Sigmoid colon (tissue), 7 donors: Measurements from ENCODE around the gene TCF25. TPM values are rescaled to one million over a fixed set of nuclear protein-coding genes. Genes with fewer than 3 reads are reported as not detected.

ENCODE experiments used
- DNase-seq: peaks from one replicate; pipeline ENCODE4 v3.0.0-alpha.2; 2019
- H3K27ac ChIP-seq, 4 donors: fragments of 200-600 bp; sonication (generic); one replicate each; pipeline ENCODE4 v1.5.1; 2016 to 2019; ENCODE audit warnings: mild to moderate bottlenecking in 1 of 4
- H3K27me3 ChIP-seq, 3 donors: fragments of 200-600 bp; sonication (generic); one replicate each; pipeline ENCODE4 v1.5.1; 2019; ENCODE audit warnings: mild to moderate bottlenecking in 1 of 3
- H3K36me3 ChIP-seq, 4 donors: fragments of 200-600 bp; sonication (generic); one replicate each; pipeline ENCODE4 v1.5.1; 2016 to 2019
- H3K4me1 ChIP-seq, 4 donors: fragments of 200-600 bp; sonication (generic); one replicate each; pipeline ENCODE4 v1.5.1; 2017 to 2019
- H3K4me3 ChIP-seq, 4 donors: fragments of 200-600 bp; sonication (generic); one replicate each; pipeline ENCODE4 v1.5.1; 2017 to 2019; ENCODE audit warnings: mild to moderate bottlenecking in 2 of 4, moderate library complexity in 1 of 4
- H3K9me3 ChIP-seq, 4 donors: fragments of 200-600 bp in 3 of 4; sonication (generic) in 3 of 4; one replicate each; pipeline versions ENCODE4 v1.5.1 to v1.6.1; 2013 to 2019
- EP300 ChIP-seq, 4 donors: sonication (generic); formaldehyde crosslinking; IDR thresholded peaks; one replicate each; pipeline ENCODE4 v1.6.1; 2017; ENCODE audit warnings: antibody characterized with exemption in 4 of 4
- POLR2A ChIP-seq, 2 donors: fragments of 450-650 bp; IDR thresholded peaks; one replicate each; pipeline ENCODE4 v1.6.1; 2016; ENCODE audit warnings: antibody characterized with exemption in 2 of 2, mild to moderate bottlenecking in 2 of 2, moderate library complexity in 2 of 2
- POLR2AphosphoS5 ChIP-seq, 4 donors: sonication (generic); formaldehyde crosslinking; IDR thresholded peaks; one replicate each; pipeline ENCODE4 v1.6.1; 2017; ENCODE audit warnings: antibody characterized with exemption in 4 of 4
- WGBS, 2 donors: extraction: QIAGEN DNeasy Blood & Tissue Kit; methylation state at CpG; one replicate each; pipeline ENCODE4 v1.1.7; 2013; 5-methylcytosine and 5-hydroxymethylcytosine counted together
- intact Hi-C: fragments of 100-400 bp; cut with DNase I; formaldehyde crosslinking; loops from one replicate; pipeline ENCODE4 v1.15.1; 2023
- polyA plus RNA-seq, 3 donors: library from polyadenylated mRNA; stranded (reverse); fragments of 200-250 nt; gene quantifications; one replicate each; pipeline ENCODE4 v1.2.3, GENCODE V29; 2013
- total RNA-seq, 4 donors: library from RNA; depleted of rRNA; stranded (reverse); fragments of >200 nt; gene quantifications; one replicate each; pipeline ENCODE4 v1.1.0, GENCODE V29; 2016
- TF ChIP-seq, protein P1 (sequence below), 4 experiments: fragments of 450-650 bp in 3 of 4; fragments of 200-600 bp in 1 of 4; IDR thresholded peaks; one replicate each; pipeline ENCODE4 v1.5.1; 2016 to 2019; ENCODE audit warnings: antibody characterized with exemption in 4 of 4, mild to moderate bottlenecking in 3 of 4, moderate library complexity in 2 of 4
- donor health status: healthy with polysubstance abuse.
- donor health status: Bipolar disorder and iron deficiency.
- donor health status: healthy.

The TCF25 gene
- total and polyA plus RNA-seq, 7 donors: 89.7 to 244 (median 132) TPM

- Histone ChIP-seq H3K36me3 (peaks cover 0 to 73% (median 10%) of the 10 kb centered on the region in 4 donors), H3K27me3 (no peaks in the 10 kb centered on the region), H3K4me1 (no peaks in the 10 kb centered on the region), H3K27ac (no peak overlapping the region), H3K9me3 (no peaks in the 10 kb centered on the region), H3K4me3 (peak overlapping the region in 1 of 4 donors; percentile 20)
- WGBS, 2 donors: 83 to 90% methylated on average over 15 of the region's 15 CpGs
- TF ChIP-seq EP300 (IDR thresholded peaks at IDR 0.05) (no peak), POLR2AphosphoS5 (IDR thresholded peaks at IDR 0.05) (no peak), POLR2A (IDR thresholded peaks at IDR 0.05) (no peak)
- TF ChIP-seq, protein P1, sequence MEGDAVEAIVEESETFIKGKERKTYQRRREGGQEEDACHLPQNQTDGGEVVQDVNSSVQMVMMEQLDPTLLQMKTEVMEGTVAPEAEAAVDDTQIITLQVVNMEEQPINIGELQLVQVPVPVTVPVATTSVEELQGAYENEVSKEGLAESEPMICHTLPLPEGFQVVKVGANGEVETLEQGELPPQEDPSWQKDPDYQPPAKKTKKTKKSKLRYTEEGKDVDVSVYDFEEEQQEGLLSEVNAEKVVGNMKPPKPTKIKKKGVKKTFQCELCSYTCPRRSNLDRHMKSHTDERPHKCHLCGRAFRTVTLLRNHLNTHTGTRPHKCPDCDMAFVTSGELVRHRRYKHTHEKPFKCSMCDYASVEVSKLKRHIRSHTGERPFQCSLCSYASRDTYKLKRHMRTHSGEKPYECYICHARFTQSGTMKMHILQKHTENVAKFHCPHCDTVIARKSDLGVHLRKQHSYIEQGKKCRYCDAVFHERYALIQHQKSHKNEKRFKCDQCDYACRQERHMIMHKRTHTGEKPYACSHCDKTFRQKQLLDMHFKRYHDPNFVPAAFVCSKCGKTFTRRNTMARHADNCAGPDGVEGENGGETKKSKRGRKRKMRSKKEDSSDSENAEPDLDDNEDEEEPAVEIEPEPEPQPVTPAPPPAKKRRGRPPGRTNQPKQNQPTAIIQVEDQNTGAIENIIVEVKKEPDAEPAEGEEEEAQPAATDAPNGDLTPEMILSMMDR (IDR thresholded peaks at IDR 0.05): no peak
- no peak for DNase-seq
- intact Hi-C loops: no loop called here
Observed at GRCh38 chr16:89956505-89957215, 83.3 kb downstream of the TCF25 start.

GRCh38 chr16:89957216-89957785 lies 83.9 kb downstream of the TCF25 start:
- H3K27ac ChIP-seq: no peak overlapping the region
- intact Hi-C loops: no loop called here
- peaks cover 0 to 77% (median 11%) of the 10 kb centered on the region in 4 donors for H3K36me3 ChIP-seq
- WGBS, 2 donors: 90 to 94% methylated on average over 23 of the region's 23 CpGs
- no peak for TF ChIP-seq POLR2A (IDR thresholded peaks at IDR 0.05)
- no peak for TF ChIP-seq POLR2AphosphoS5 (IDR thresholded peaks at IDR 0.05)
- TF ChIP-seq, protein P1 (IDR thresholded peaks at IDR 0.05): no peak
- no peak for TF ChIP-seq EP300 (IDR thresholded peaks at IDR 0.05)
- no peaks in the 10 kb centered on the region for H3K9me3 ChIP-seq
- DNase-seq: no peak
- peak overlapping the region in 2 of 4 donors; percentile 10 to 20 for H3K4me3 ChIP-seq
- no peaks in the 10 kb centered on the region for H3K4me1 ChIP-seq
- no peaks in the 10 kb centered on the region for H3K27me3 ChIP-seq

GRCh38 chr16:89958068-89958467 lies 84.7 kb downstream of the TCF25 start:
- DNase-seq: no peak
- no peaks in the 10 kb centered on the region for H3K27me3 ChIP-seq
- no peak overlapping the region for H3K27ac ChIP-seq
- WGBS, 2 donors: 91 to 97% methylated on average over 7 of the region's 7 CpGs
- intact Hi-C loops: no loop called here
- H3K4me3 ChIP-seq: no peak overlapping the region
- TF ChIP-seq, protein P1 (IDR thresholded peaks at IDR 0.05): no peak
- TF ChIP-seq EP300 (IDR thresholded peaks at IDR 0.05) (no peak), POLR2A (IDR thresholded peaks at IDR 0.05) (no peak), POLR2AphosphoS5 (IDR thresholded peaks at IDR 0.05) (no peak)
- peaks cover 0 to 77% (median 11%) of the 10 kb centered on the region in 4 donors for H3K36me3 ChIP-seq
- no peaks in the 10 kb centered on the region for H3K4me1 ChIP-seq
- no peaks in the 10 kb centered on the region for H3K9me3 ChIP-seq

- Histone ChIP-seq H3K27ac (no peak overlapping the region), H3K9me3 (no peaks in the 10 kb centered on the region), H3K27me3 (no peaks in the 10 kb centered on the region), H3K36me3 (peaks cover 0 to 77% (median 11%) of the 10 kb centered on the region in 4 donors), H3K4me1 (no peaks in the 10 kb centered on the region), H3K4me3 (no peak overlapping the region)
- intact Hi-C loops: no loop called here
- TF ChIP-seq EP300 (IDR thresholded peaks at IDR 0.05) (no peak), POLR2A (IDR thresholded peaks at IDR 0.05) (no peak), POLR2AphosphoS5 (IDR thresholded peaks at IDR 0.05) (no peak)
- TF ChIP-seq, protein P1 (IDR thresholded peaks at IDR 0.05): no peak
- 98% methylated on average over 10 of the region's 10 CpGs for WGBS, 2 donors
- DNase-seq: no peak
Observed at GRCh38 chr16:89958596-89958995, 85.2 kb downstream of the TCF25 start.
